ENCODE measurements around the gene TRIM8. TPM values are rescaled to one million over a fixed set of nuclear protein-coding genes. Genes with fewer than 3 reads are reported as not detected.

Gene TRIM8
- total and polyA plus RNA-seq, 2 of the 4 experiments (the other 2 are of a cell fraction), result 25.5 to 126 TPM

DNA sequence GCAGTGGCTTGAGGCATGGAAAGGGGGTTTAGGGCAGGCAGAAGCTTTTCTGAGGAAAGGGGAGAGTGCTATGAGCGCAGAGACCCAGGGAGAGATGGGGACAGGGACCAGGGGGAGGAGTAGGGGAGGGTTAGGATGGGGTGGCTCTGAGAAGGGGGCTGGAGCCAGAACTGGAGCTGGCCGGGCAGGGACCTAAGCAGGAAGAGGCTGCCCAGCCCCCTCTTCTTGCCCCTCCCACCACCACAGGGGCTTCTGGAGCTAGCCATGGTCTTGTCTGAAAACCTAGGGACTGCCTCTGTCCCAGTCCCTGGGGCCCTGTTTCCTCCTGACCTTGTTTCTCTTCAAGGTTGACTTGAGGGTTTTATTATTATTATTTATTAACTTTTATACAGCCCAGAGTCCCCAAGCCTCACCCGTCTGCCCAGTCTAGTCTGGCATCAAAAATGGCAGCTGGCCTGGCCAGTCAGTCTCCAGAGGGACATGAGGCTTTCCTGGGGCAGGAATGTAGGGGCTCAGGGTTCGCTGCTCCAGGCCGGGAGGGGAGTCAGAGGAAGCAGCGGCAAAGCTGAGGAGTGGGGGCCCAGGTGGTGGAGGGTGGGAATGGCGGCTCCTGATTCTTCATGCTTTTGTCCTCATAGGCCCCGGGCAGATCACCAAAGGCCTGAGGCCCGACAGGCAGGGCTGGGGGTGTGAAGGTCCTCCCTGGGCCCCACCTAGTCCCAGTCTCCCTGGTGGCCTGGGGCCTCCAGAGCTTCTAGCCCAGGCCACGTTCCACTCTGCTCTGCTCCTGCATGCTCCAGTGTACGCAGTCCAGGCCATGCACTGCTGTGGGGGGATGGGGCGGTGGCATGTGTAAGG is 5.7 kb downstream of the TRIM8 start:
- H3K9me1 ChIP-seq (ENCODE audit: insufficient read depth, low read length), result peaks cover 48% of the 10 kb centered on the region
- WGBS, 2 experiments (ENCODE audit: extremely low coverage in 2 of 2, insufficient read length in 1 of 2), result 76% methylated on average over 2 of the region's 12 CpGs; no CpG with 5 or more reads in 1 of the 2 experiments
- H3K18ac ChIP-seq (ENCODE audit: low read depth, low read length), result no peak overlapping the region
- H3K23ac ChIP-seq (ENCODE audit: low read depth, low read length), result 0 out of 2 replicates have a peak overlapping the region, but pooled peaks have one; percentile 26
- peak overlapping the region; percentile 15 for H2BK5ac ChIP-seq (ENCODE audit: low read depth, low read length, poor library complexity, severe bottlenecking)
- ChIA-PET POLR2A (ENCODE audit: unreplicated experiment) (no interaction called here), CTCF (no interaction called here)
- H3K14ac ChIP-seq (replicated peaks; ENCODE audit: low read depth, low read length), result 0 out of 2 replicates have a peak overlapping the region, but pooled peaks have one; percentile 37
- H2BK20ac ChIP-seq (ENCODE audit: low read depth, low read length), result no peak overlapping the region
- peak overlapping the region; percentile 81; the same call in 1 of the 2 replicates for H3K4me2 ChIP-seq (ENCODE audit: low read depth, low read length)
- no TSS peak for BruUV-seq (replicated peaks)
- no peak for TF ChIP-seq RAD21 (IDR thresholded peaks at IDR 0.05; ENCODE audit: low read length)
- TF ChIP-seq, protein P1, sequence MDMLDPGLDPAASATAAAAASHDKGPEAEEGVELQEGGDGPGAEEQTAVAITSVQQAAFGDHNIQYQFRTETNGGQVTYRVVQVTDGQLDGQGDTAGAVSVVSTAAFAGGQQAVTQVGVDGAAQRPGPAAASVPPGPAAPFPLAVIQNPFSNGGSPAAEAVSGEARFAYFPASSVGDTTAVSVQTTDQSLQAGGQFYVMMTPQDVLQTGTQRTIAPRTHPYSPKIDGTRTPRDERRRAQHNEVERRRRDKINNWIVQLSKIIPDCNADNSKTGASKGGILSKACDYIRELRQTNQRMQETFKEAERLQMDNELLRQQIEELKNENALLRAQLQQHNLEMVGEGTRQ (IDR thresholded peaks at IDR 0.05; ENCODE audit: low read depth, low read length), result no peak
- TF ChIP-seq NFE2L2 (IDR thresholded peaks at IDR 0.05; ENCODE audit: low read depth, low read length), result no peak
- no peak for TF ChIP-seq CTCF (conservative IDR thresholded peaks at IDR 0.05; ENCODE audit: low read depth, low read length)
- TF ChIP-seq RCOR1 (IDR thresholded peaks at IDR 0.05; ENCODE audit: insufficient replicate concordance, low read length), result no peak
- no peak for TF ChIP-seq SMC3 (IDR thresholded peaks at IDR 0.05; ENCODE audit: low read depth, low read length)
- TF ChIP-seq, protein P2, sequence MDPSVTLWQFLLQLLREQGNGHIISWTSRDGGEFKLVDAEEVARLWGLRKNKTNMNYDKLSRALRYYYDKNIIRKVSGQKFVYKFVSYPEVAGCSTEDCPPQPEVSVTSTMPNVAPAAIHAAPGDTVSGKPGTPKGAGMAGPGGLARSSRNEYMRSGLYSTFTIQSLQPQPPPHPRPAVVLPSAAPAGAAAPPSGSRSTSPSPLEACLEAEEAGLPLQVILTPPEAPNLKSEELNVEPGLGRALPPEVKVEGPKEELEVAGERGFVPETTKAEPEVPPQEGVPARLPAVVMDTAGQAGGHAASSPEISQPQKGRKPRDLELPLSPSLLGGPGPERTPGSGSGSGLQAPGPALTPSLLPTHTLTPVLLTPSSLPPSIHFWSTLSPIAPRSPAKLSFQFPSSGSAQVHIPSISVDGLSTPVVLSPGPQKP (IDR thresholded peaks at IDR 0.05; ENCODE audit: borderline replicate concordance, low read depth, low read length), result no peak
- no peak for TF ChIP-seq MAZ (IDR thresholded peaks at IDR 0.05; ENCODE audit: borderline replicate concordance, low read depth, low read length)
- TF ChIP-seq CHD1 (IDR thresholded peaks at IDR 0.05; ENCODE audit: low read depth, low read length), result no peak
- TF ChIP-seq FOS (IDR thresholded peaks at IDR 0.05; ENCODE audit: low read depth, low read length), result no peak
- no peak for TF ChIP-seq MXI1 (IDR thresholded peaks at IDR 0.05; ENCODE audit: borderline replicate concordance, low read depth, low read length)
- peak overlapping the region; percentile 38 for H3K27ac ChIP-seq (ENCODE audit: insufficient read depth, low read length)
- no peaks in the 10 kb centered on the region for H3K27me3 ChIP-seq (ENCODE audit: control insufficient read depth, insufficient read depth, low read length)
- peaks cover 40% of the 10 kb centered on the region for H3K4me1 ChIP-seq (ENCODE audit: control insufficient read depth, insufficient read depth, low read length)
- in situ Hi-C loops (cut with MboI; ENCODE audit: low sequenced_read_pairs), result no loop called here
- no peaks in the 10 kb centered on the region for H3K9me3 ChIP-seq (ENCODE audit: control insufficient read depth, insufficient read depth, low read length)
- peak overlapping the region; percentile 23 for H2AK9ac ChIP-seq (replicated peaks; ENCODE audit: low read depth, low read length, poor library complexity)
- no peak overlapping the region for H2AFZ ChIP-seq (replicated peaks; ENCODE audit: low read length, poor library complexity)
- H4K20me1 ChIP-seq (ENCODE audit: insufficient read depth, low read length), result peaks cover 100% of the 10 kb centered on the region
- H2BK15ac ChIP-seq (ENCODE audit: low read depth, low read length), result no peak overlapping the region
- ATAC-seq (ENCODE audit: low read depth) (no peak), DNase-seq (no peak)
- H4K91ac ChIP-seq (ENCODE audit: insufficient read depth, low read depth, low read length), result no peak overlapping the region; the same call in 1 of the 2 replicates
- peaks cover 45% of the 10 kb centered on the region for H3K36me3 ChIP-seq (ENCODE audit: control insufficient read depth, insufficient read depth, low read length)
- peak overlapping the region; percentile 26; the same call in 1 of the 2 replicates for H3K4ac ChIP-seq (ENCODE audit: low read depth, low read length)
- no peak overlapping the region for H4K5ac ChIP-seq (ENCODE audit: low read depth, low read length)
- H3K56ac ChIP-seq (ENCODE audit: extremely low read depth, insufficient read depth, low read length), result no peak overlapping the region
- H3K79me1 ChIP-seq (ENCODE audit: low read depth in 1 of 2, low read length in 2 of 2), result peaks cover 10 to 90% of the 10 kb centered on the region in 2 experiments; a peak in 3 of 4 replicates
- no peak overlapping the region for H2BK120ac ChIP-seq (ENCODE audit: low read depth, low read length)
- H3K4me3 ChIP-seq (ENCODE audit: insufficient read depth, low read depth, low read length), result 0 out of 2 replicates have a peak overlapping the region, but pooled peaks have one; percentile 6
- dilution Hi-C loops (cut with HindIII; ENCODE audit: low sequenced_read_pairs, unreplicated experiment), result no loop called here
- intact Hi-C loops (cut with micrococcal nuclease), result loop anchor here (10.0 kb wide), 1 partner anchor 255 kb away; the partner anchor contains the start of gene NFKB2
- peak overlapping the region; percentile 9; the same call in 1 of the 2 replicates for H2AK5ac ChIP-seq (ENCODE audit: low read depth, low read length)
- no peak overlapping the region; a peak in 1 of 4 replicates for H4K8ac ChIP-seq (ENCODE audit: low read depth in 2 of 2, low read length in 2 of 2)
- H3K9ac ChIP-seq (ENCODE audit: low read depth, low read length), result peak overlapping the region; percentile 32; the same call in 1 of the 2 replicates
